ENCODE measurements around the gene DHTKD1.

The DHTKD1 gene

DNA sequence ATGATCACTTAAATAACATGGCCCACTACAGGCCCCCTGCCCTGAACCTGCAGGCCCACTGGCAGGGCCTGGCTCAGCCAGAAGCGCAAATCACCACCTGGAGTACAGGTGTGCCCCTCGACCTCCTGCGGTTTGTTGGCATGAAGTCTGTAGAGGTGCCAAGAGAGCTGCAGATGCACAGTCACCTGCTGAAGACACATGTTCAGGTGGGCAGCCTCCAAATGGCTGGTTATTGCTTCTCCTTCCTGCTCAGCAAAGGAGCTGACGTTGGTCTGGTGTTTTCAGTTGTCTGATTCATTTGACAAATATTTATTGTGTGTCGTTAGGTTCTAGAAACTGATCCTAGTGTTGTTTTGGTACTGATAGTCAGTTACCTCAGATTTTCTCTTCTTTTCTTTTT is 29.0 kb downstream of the DHTKD1 start:
- peaks cover 6% of the 10 kb centered on the region for H3K4me1 ChIP-seq (ENCODE audit: insufficient read depth, poor library complexity, severe bottlenecking)
- ATAC-seq (ENCODE audit: low read depth) (peak; percentile 92), DNase-seq (ENCODE audit: low spot score) (peak; percentile 67)
- TF ChIP-seq, protein P1, sequence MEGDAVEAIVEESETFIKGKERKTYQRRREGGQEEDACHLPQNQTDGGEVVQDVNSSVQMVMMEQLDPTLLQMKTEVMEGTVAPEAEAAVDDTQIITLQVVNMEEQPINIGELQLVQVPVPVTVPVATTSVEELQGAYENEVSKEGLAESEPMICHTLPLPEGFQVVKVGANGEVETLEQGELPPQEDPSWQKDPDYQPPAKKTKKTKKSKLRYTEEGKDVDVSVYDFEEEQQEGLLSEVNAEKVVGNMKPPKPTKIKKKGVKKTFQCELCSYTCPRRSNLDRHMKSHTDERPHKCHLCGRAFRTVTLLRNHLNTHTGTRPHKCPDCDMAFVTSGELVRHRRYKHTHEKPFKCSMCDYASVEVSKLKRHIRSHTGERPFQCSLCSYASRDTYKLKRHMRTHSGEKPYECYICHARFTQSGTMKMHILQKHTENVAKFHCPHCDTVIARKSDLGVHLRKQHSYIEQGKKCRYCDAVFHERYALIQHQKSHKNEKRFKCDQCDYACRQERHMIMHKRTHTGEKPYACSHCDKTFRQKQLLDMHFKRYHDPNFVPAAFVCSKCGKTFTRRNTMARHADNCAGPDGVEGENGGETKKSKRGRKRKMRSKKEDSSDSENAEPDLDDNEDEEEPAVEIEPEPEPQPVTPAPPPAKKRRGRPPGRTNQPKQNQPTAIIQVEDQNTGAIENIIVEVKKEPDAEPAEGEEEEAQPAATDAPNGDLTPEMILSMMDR (IDR thresholded peaks at IDR 0.05; ENCODE audit: poor library complexity, severe bottlenecking) = no peak
- H3K9me3 ChIP-seq (ENCODE audit: severe bottlenecking) = no peaks in the 10 kb centered on the region
- peaks cover 76% of the 10 kb centered on the region for H3K36me3 ChIP-seq (ENCODE audit: low read depth)
- no peaks in the 10 kb centered on the region for H3K27me3 ChIP-seq (ENCODE audit: insufficient read depth, poor library complexity, severe bottlenecking)
- no peak overlapping the region for H3K4me3 ChIP-seq (ENCODE audit: severe bottlenecking)
- no peak overlapping the region for H3K27ac ChIP-seq (ENCODE audit: poor library complexity, severe bottlenecking)

- ATAC-seq (ENCODE audit: low read depth) (no peak), DNase-seq (ENCODE audit: low spot score) (no peak)
- peaks cover 78% of the 10 kb centered on the region for H3K36me3 ChIP-seq (ENCODE audit: low read depth)
- H3K4me1 ChIP-seq (ENCODE audit: insufficient read depth, poor library complexity, severe bottlenecking) = peaks cover 6% of the 10 kb centered on the region
- no peak overlapping the region for H3K4me3 ChIP-seq (ENCODE audit: severe bottlenecking)
- no peaks in the 10 kb centered on the region for H3K27me3 ChIP-seq (ENCODE audit: insufficient read depth, poor library complexity, severe bottlenecking)
- H3K9me3 ChIP-seq (ENCODE audit: severe bottlenecking) = no peaks in the 10 kb centered on the region
- H3K27ac ChIP-seq (ENCODE audit: poor library complexity, severe bottlenecking) = no peak overlapping the region
- TF ChIP-seq, protein P1 (IDR thresholded peaks at IDR 0.05; ENCODE audit: poor library complexity, severe bottlenecking) = no peak
Measured at GRCh38 chr10:12098966-12099365, 30.2 kb downstream of the DHTKD1 start.

GRCh38 chr10:12103802-12104201 is 35.0 kb downstream of the DHTKD1 start:
- DNase-seq (ENCODE audit: low spot score) (no peak), ATAC-seq (ENCODE audit: low read depth) (no peak)
- TF ChIP-seq, protein P1 (IDR thresholded peaks at IDR 0.05; ENCODE audit: poor library complexity, severe bottlenecking) = no peak
- Histone ChIP-seq H3K4me3 (ENCODE audit: severe bottlenecking) (no peak overlapping the region), H3K9me3 (ENCODE audit: severe bottlenecking) (no peaks in the 10 kb centered on the region), H3K27ac (ENCODE audit: poor library complexity, severe bottlenecking) (no peak overlapping the region), H3K27me3 (ENCODE audit: insufficient read depth, poor library complexity, severe bottlenecking) (no peaks in the 10 kb centered on the region), H3K4me1 (ENCODE audit: insufficient read depth, poor library complexity, severe bottlenecking) (no peaks in the 10 kb centered on the region), H3K36me3 (ENCODE audit: low read depth) (peaks cover 84% of the 10 kb centered on the region)

- no peak overlapping the region for H3K4me3 ChIP-seq (ENCODE audit: severe bottlenecking)
- no peak for DNase-seq (ENCODE audit: low spot score)
- H3K27ac ChIP-seq (ENCODE audit: poor library complexity, severe bottlenecking) = no peak overlapping the region
- TF ChIP-seq, protein P1 (IDR thresholded peaks at IDR 0.05; ENCODE audit: poor library complexity, severe bottlenecking) = no peak
- H3K4me1 ChIP-seq (ENCODE audit: insufficient read depth, poor library complexity, severe bottlenecking) = no peaks in the 10 kb centered on the region
- no peaks in the 10 kb centered on the region for H3K27me3 ChIP-seq (ENCODE audit: insufficient read depth, poor library complexity, severe bottlenecking)
- H3K9me3 ChIP-seq (ENCODE audit: severe bottlenecking) = no peaks in the 10 kb centered on the region
- H3K36me3 ChIP-seq (ENCODE audit: low read depth) = peaks cover 69% of the 10 kb centered on the region
- ATAC-seq (ENCODE audit: low read depth) = no peak
Measured at GRCh38 chr10:12107781-12108180, 39.0 kb downstream of the DHTKD1 start.

GRCh38 chr10:12109286-12109685 is 40.5 kb downstream of the DHTKD1 start:
- Histone ChIP-seq H3K27me3 (ENCODE audit: insufficient read depth, poor library complexity, severe bottlenecking) (no peaks in the 10 kb centered on the region), H3K27ac (ENCODE audit: poor library complexity, severe bottlenecking) (no peak overlapping the region), H3K36me3 (ENCODE audit: low read depth) (peaks cover 69% of the 10 kb centered on the region), H3K4me1 (ENCODE audit: insufficient read depth, poor library complexity, severe bottlenecking) (no peaks in the 10 kb centered on the region), H3K9me3 (ENCODE audit: severe bottlenecking) (no peaks in the 10 kb centered on the region), H3K4me3 (ENCODE audit: severe bottlenecking) (no peak overlapping the region)
- ATAC-seq (ENCODE audit: low read depth) = no peak
- TF ChIP-seq, protein P1 (IDR thresholded peaks at IDR 0.05; ENCODE audit: poor library complexity, severe bottlenecking) = no peak
- DNase-seq (ENCODE audit: low spot score) = no peak

Measured in RWPE2 (cell line).